ENCODE measurements around the gene RTN4R. TPM values are rescaled to one million over a fixed set of nuclear protein-coding genes. Genes with fewer than 3 reads are reported as not detected.
A peak's percentile ranks its signal among the peaks of the same experiment; 100 is the strongest.

The RTN4R gene
- total and polyA plus RNA-seq, 9 of the 15 experiments (the other 6 are each of a cell fraction or from before 2014, with no cell fraction given): 0.04 to 2.8 (median 1.4) TPM; not detected in 3

GRCh38 chr22:20299746-20300136 is 31.6 kb upstream of the RTN4R start:
- Histone ChIP-seq H4K20me1 (replicated peaks; ENCODE audit: control insufficient read depth, insufficient read depth, low read length) (peaks cover 33% of the 10 kb centered on the region), H3K9me1 (ENCODE audit: control insufficient read depth, insufficient read depth, low read length) (peaks cover 8% of the 10 kb centered on the region), H2AFZ (ENCODE audit: low read depth, low read length) (peak overlapping the region; percentile 81), H3K27ac (ENCODE audit: extremely low read depth, low read depth, low read length) (no peak overlapping the region), H3K36me3 (ENCODE audit: control insufficient read depth, insufficient read depth, low read length) (no peaks in the 10 kb centered on the region), H3K4me3 (peak overlapping the region; percentile 55), H3K9me3 (replicated peaks; ENCODE audit: control insufficient read depth, insufficient read depth, low read depth, low read length) (no peaks in the 10 kb centered on the region), H3K79me2 (ENCODE audit: control insufficient read depth, insufficient read depth, low read length) (no peaks in the 10 kb centered on the region), H3K4me2 (ENCODE audit: insufficient read depth, low read length) (peak overlapping the region; percentile 92; the same call in 1 of the 2 replicates), H3K9ac (ENCODE audit: insufficient read depth in 1 of 2, low read depth in 2 of 2, low read length in 2 of 2) (peak overlapping the region in 1 of 2 experiments; percentile 89; a peak in 2 of 4 replicates), H3K27me3 (ENCODE audit: control insufficient read depth in 2 of 2, insufficient read depth in 2 of 2, low read length in 2 of 2) (peaks cover 59 to 83% of the 10 kb centered on the region in 2 experiments), H3K4me1 (replicated peaks in 1 of 2; ENCODE audit: control insufficient read depth in 2 of 2, insufficient read depth in 2 of 2, low read length in 2 of 2) (peaks cover 8 to 30% of the 10 kb centered on the region in 2 experiments)
- ChIA-PET CTCF (ENCODE audit: low intra/inter-chr PET ratio) (no interaction called here), POLR2A (interaction anchor here (1.0 to 2.1 kb wide), 2 partner anchors 20 to 226 kb away, joined by 3 to 7 read pairs; partner anchors contain the start of gene DGCR6L)
- intact Hi-C loops (cut with micrococcal nuclease): loop anchor here (5.0 to 10.0 kb wide), 2 partner anchors 158 to 325 kb away; no protein-coding TSS in a partner anchor
- ATAC-seq: peak; percentile 2; the same call in 2 of the 3 replicates
- DNase-seq (ENCODE audit: extremely low read depth in 1 of 4, low spot score in 3 of 4): no peak
- in situ Hi-C loops (cut with MboI): loop anchor here (25.0 kb wide), 1 partner anchor 1887 kb away; no protein-coding TSS in a partner anchor
- BruUV-seq (replicated peaks): no TSS peak
- WGBS (ENCODE audit: insufficient coverage, low coverage, missing lambda C conversion rate): 2% methylated on average over 52 of the region's 52 CpGs
- FAIRE-seq: no peak
- no peak for TF ChIP-seq TBL1XR1 (IDR thresholded peaks at IDR 0.05; ENCODE audit: low read length in 2 of 2)
- no peak for TF ChIP-seq ZMIZ1 (IDR thresholded peaks at IDR 0.05; ENCODE audit: low read depth in 2 of 2, low read length in 2 of 2)
- no peak for TF ChIP-seq SMARCB1 (IDR thresholded peaks at IDR 0.05; ENCODE audit: insufficient read length, low read depth)
- TF ChIP-seq IRF2 (CRISPR knock-in tag; IDR thresholded peaks at IDR 0.05): peak; percentile 91
- TF ChIP-seq E2F3 (CRISPR knock-in tag; IDR thresholded peaks at IDR 0.05): peak; percentile 43
- TF ChIP-seq ZNF507 (tag; conservative IDR thresholded peaks at IDR 0.05): no peak
- 0 out of 2 replicates have a peak, but pooled peaks have one; percentile 68 for TF ChIP-seq CAMTA2 (CRISPR knock-in tag; conservative IDR thresholded peaks at IDR 0.05)
- no peak for TF ChIP-seq PRDM10 (IDR thresholded peaks at IDR 0.05; ENCODE audit: partially characterized antibody)
- peak; percentile 85; the same call in 1 of the 2 replicates for TF ChIP-seq ZFPM2 (CRISPR knock-in tag; IDR thresholded peaks at IDR 0.05)
- no peak for TF ChIP-seq JUN (IDR thresholded peaks at IDR 0.05; ENCODE audit: borderline replicate concordance, low read depth, low read length)
- 0 out of 2 replicates have a peak, but pooled peaks have one; percentile 46 for TF ChIP-seq JUN (CRISPR knock-in tag; IDR thresholded peaks at IDR 0.05; ENCODE audit: borderline replicate concordance)
- TF ChIP-seq ZBTB26 (CRISPR knock-in tag; IDR thresholded peaks at IDR 0.05): no peak

Data from K562 (cell line).